IMR-90 (cell line): ENCODE data around the gene PLAA. TPM values are rescaled to one million over a fixed set of nuclear protein-coding genes. Genes with fewer than 3 reads are reported as not detected.

ENCODE experiments used
- ATAC-seq: fragments of 200-7000 bp; cut with Tn5 transposase; 2 replicates; pipeline ENCODE4 v1.9.1; 2020; ENCODE audit warnings: low read depth, mild to moderate bottlenecking, moderate library complexity
- BruUV-seq: library from RNA; stranded (reverse); fragments of 400-500 nt; replicated peaks from 2 replicates; lab custom pipeline; 2021; lab: Mats Ljungman, UMichigan
- CTCF ChIA-PET: fragments of 300-600 bp; formaldehyde crosslinking; extraction: SDS; loops from one replicate; lab custom pipeline; 2021; ENCODE audit warnings: antibody characterized with exemption; lab: Yijun Ruan, JAX
- POLR2A ChIA-PET: fragments of 300-600 bp; sonication (Branson Sonifier 250); formaldehyde crosslinking; loops from one replicate; lab custom pipeline; 2022; ENCODE audit warnings: antibody characterized with exemption; ENCODE audit not compliant: unreplicated experiment; lab: Charles Lee
- DNase-seq: peaks from one replicate; pipeline ENCODE4 v3.0.0; 2013
- H2AFZ ChIP-seq: replicated peaks from 2 replicates; pipeline ENCODE3; 2013; ENCODE audit warnings: low read length, mild to moderate bottlenecking; ENCODE audit not compliant: poor library complexity
- H2AK5ac ChIP-seq: 2 replicates; pipeline ENCODE4 v1.6.1; 2013; ENCODE audit warnings: low read depth, low read length, inconsistent platforms
- H2AK9ac ChIP-seq: replicated peaks from 2 replicates; pipeline ENCODE3; 2013; ENCODE audit warnings: mild to moderate bottlenecking, low read depth, low read length, moderate library complexity; ENCODE audit not compliant: poor library complexity
- H2BK120ac ChIP-seq: 2 replicates; pipeline ENCODE4 v1.6.1; 2013; ENCODE audit warnings: low read depth, low read length, inconsistent platforms
- H2BK15ac ChIP-seq: 3 replicates; pipeline ENCODE4 v1.6.1; 2013; ENCODE audit warnings: low read depth, low read length, inconsistent platforms
- H2BK20ac ChIP-seq: 2 replicates; pipeline ENCODE4 v1.6.1; 2013; ENCODE audit warnings: low read depth, mild to moderate bottlenecking, inconsistent platforms, low read length, moderate library complexity
- H2BK5ac ChIP-seq: 2 replicates; pipeline ENCODE4 v1.6.1; 2013; ENCODE audit warnings: mild to moderate bottlenecking, low read depth, low read length, inconsistent platforms; ENCODE audit not compliant: poor library complexity, severe bottlenecking
- H3K14ac ChIP-seq: replicated peaks from 2 replicates; pipeline ENCODE4 v1.6.1; 2013; ENCODE audit warnings: low read depth, low read length, inconsistent platforms
- H3K18ac ChIP-seq: 2 replicates; pipeline ENCODE4 v1.6.1; 2013; ENCODE audit warnings: low read depth, low read length, control low read depth
- H3K23ac ChIP-seq: 2 replicates; pipeline ENCODE4 v1.6.1; 2013; ENCODE audit warnings: low read depth, low read length, inconsistent platforms
- H3K27ac ChIP-seq: 2 replicates; pipeline ENCODE4 v1.5.1; 2013; ENCODE audit warnings: mild to moderate bottlenecking, control low read depth, low read length; ENCODE audit not compliant: insufficient read depth
- H3K27me3 ChIP-seq: 2 replicates; pipeline ENCODE4 v1.6.1; 2013; ENCODE audit warnings: low read length; ENCODE audit not compliant: control insufficient read depth, insufficient read depth
- H3K36me3 ChIP-seq: 2 replicates; pipeline ENCODE4 v1.6.1; 2013; ENCODE audit warnings: low read length, mixed read lengths; ENCODE audit not compliant: control insufficient read depth, insufficient read depth
- H3K4ac ChIP-seq: 2 replicates; pipeline ENCODE4 v1.6.1; 2013; ENCODE audit warnings: low read depth, low read length, inconsistent platforms
- H3K4me1 ChIP-seq: 2 replicates; pipeline ENCODE4 v1.6.1; 2013; ENCODE audit warnings: low read length, mixed read lengths; ENCODE audit not compliant: control insufficient read depth, insufficient read depth
- H3K4me2 ChIP-seq: 2 replicates; pipeline ENCODE4 v1.6.1; 2013; ENCODE audit warnings: low read depth, mild to moderate bottlenecking, control low read depth, low read length, moderate library complexity
- H3K4me3 ChIP-seq: 2 replicates; pipeline ENCODE4 v1.5.1; 2013; ENCODE audit warnings: low read depth, mild to moderate bottlenecking, control low read depth, low read length, moderate library complexity; ENCODE audit not compliant: insufficient read depth
- H3K56ac ChIP-seq: 2 replicates; pipeline ENCODE4 v1.6.1; 2013; ENCODE audit warnings: low read length, inconsistent platforms; ENCODE audit not compliant: insufficient read depth; ENCODE audit errors: extremely low read depth
- H3K79me1 ChIP-seq, 2 experiments: 2 replicates each; pipeline ENCODE4 v1.6.1; 2013; ENCODE audit warnings: low read length in 2 of 2, inconsistent platforms in 1 of 2, low read depth in 1 of 2
- H3K9ac ChIP-seq: 2 replicates; pipeline ENCODE4 v1.6.1; 2013; ENCODE audit warnings: low read depth, low read length, control low read depth
- H3K9me1 ChIP-seq: 2 replicates; pipeline ENCODE4 v1.6.1; 2013; ENCODE audit warnings: low read length, inconsistent platforms; ENCODE audit not compliant: insufficient read depth
- H3K9me3 ChIP-seq: 2 replicates; pipeline ENCODE4 v1.6.1; 2013; ENCODE audit warnings: low read length; ENCODE audit not compliant: control insufficient read depth, insufficient read depth
- H4K20me1 ChIP-seq: 2 replicates; pipeline ENCODE4 v1.6.1; 2013; ENCODE audit warnings: low read length, inconsistent platforms; ENCODE audit not compliant: insufficient read depth
- H4K5ac ChIP-seq: 2 replicates; pipeline ENCODE4 v1.6.1; 2013; ENCODE audit warnings: mild to moderate bottlenecking, low read depth, low read length, control low read depth
- H4K8ac ChIP-seq, 2 experiments: 2 replicates each; pipeline ENCODE4 v1.6.1; 2013; ENCODE audit warnings: low read depth in 2 of 2, low read length in 2 of 2, control low read depth in 1 of 2, inconsistent platforms in 1 of 2
- H4K91ac ChIP-seq: 2 replicates; pipeline ENCODE4 v1.6.1; 2013; ENCODE audit warnings: low read depth, low read length, inconsistent platforms; ENCODE audit not compliant: insufficient read depth
- CEBPB ChIP-seq: IDR thresholded peaks from 2 replicates; pipeline ENCODE4 v1.6.1; 2012; ENCODE audit warnings: low read depth, low read length, improper control_type of control experiment
- CHD1 ChIP-seq: IDR thresholded peaks from 2 replicates; pipeline ENCODE4 v1.6.1; 2012; ENCODE audit warnings: low read depth, low read length, improper control_type of control experiment
- MAFK ChIP-seq: IDR thresholded peaks from 2 replicates; pipeline ENCODE4 v1.6.1; 2012; ENCODE audit warnings: low read depth, low read length, improper control_type of control experiment
- POLR2A ChIP-seq: IDR thresholded peaks from 2 replicates; pipeline ENCODE4 v1.6.1; 2012; ENCODE audit warnings: mild to moderate bottlenecking, low read depth, low read length
- RCOR1 ChIP-seq: IDR thresholded peaks from 2 replicates; pipeline ENCODE4 v1.6.1; 2012; ENCODE audit warnings: mild to moderate bottlenecking, low read length, improper control_type of control experiment; ENCODE audit not compliant: insufficient replicate concordance
- RFX5 ChIP-seq: IDR thresholded peaks from 2 replicates; pipeline ENCODE4 v1.8.0; 2012; ENCODE audit warnings: low read depth, mild to moderate bottlenecking, low read length, moderate library complexity
- WGBS, 2 experiments: methylation state at CpG; one replicate each; pipeline versions ENCODE4 v1.1.5 to v1.1.7; 2013; ENCODE audit warnings: missing lambda C conversion rate in 2 of 2; ENCODE audit not compliant: insufficient read length in 1 of 2; ENCODE audit errors: extremely low coverage in 2 of 2; 5-methylcytosine and 5-hydroxymethylcytosine counted together
- dilution Hi-C: fragments of 300-500 bp; cut with HindIII; formaldehyde crosslinking; loops from one replicate; pipeline ENCODE4 v1.14.3; 2018; ENCODE audit warnings: low sequenced_read_pairs; ENCODE audit not compliant: unreplicated experiment
- in situ Hi-C: fragments of 300-500 bp; cut with MboI; formaldehyde crosslinking; loops from 3 replicates; pipeline ENCODE4 v1.14.3; 2019; ENCODE audit warnings: low sequenced_read_pairs, inconsistent platforms, mixed read lengths
- intact Hi-C: fragments of 100-400 bp; cut with micrococcal nuclease; formaldehyde crosslinking; loops from 2 replicates; pipeline ENCODE4 v1.10.0; 2022
- polyA plus RNA-seq, 3 experiments: library from polyadenylated mRNA; depleted of rRNA; stranded (reverse); fragments of >200 nt; gene quantifications; 2 replicates each; pipeline ENCODE4 v1.2.3, GENCODE V29; 2012; ENCODE audit warnings: low replicate concordance in 1 of 3
- total RNA-seq: library from RNA; depleted of rRNA; stranded (reverse); fragments of >200 nt; gene quantifications from 2 replicates; pipeline ENCODE4 v1.2.3, GENCODE V29; 2012
- TF ChIP-seq, protein P1 (sequence below): conservative IDR thresholded peaks from 2 replicates; pipeline ENCODE4 v1.5.1; 2012; ENCODE audit warnings: mild to moderate bottlenecking, low read depth, low read length, improper control_type of control experiment

Gene PLAA
- total and polyA plus RNA-seq, 2 of the 4 experiments (the other 2 are of a cell fraction), result 18.2 to 24.4 TPM

DNA sequence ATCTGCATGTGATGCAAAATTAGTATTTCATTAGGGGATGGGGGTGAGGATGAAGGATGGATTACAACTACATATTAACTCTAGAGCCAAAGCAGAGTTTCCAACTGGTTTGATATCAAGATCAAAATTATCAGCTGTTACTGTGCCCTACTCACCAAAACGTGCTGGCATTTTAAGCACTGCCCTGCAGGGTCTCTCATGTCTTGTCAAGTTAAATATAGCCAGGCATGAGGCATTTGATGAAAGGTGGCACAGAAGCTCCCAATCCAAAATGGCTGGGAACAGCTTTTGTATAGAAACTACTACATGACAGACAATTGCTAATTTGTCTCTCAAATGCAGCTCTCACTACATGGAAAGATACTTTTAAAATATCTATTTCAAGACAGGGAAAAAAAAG is 27.3 kb downstream of the PLAA start:
- H3K79me1 ChIP-seq, result peaks cover 0 to 13% of the 10 kb centered on the region in 2 experiments; a peak in 1 of 4 replicates
- H2BK120ac ChIP-seq, result no peak overlapping the region
- no peaks in the 10 kb centered on the region for H3K9me3 ChIP-seq
- H3K4me3 ChIP-seq, result no peak overlapping the region
- H2AFZ ChIP-seq, result no peak overlapping the region
- ATAC-seq (no peak), DNase-seq (no peak)
- no peak overlapping the region for H3K14ac ChIP-seq
- H4K91ac ChIP-seq, result no peak overlapping the region
- POLR2A ChIA-PET, result interaction anchor here (0.6 kb wide), 1 partner anchor 254 kb away, joined by 4 read pairs; no protein-coding TSS in a partner anchor
- intact Hi-C loops (no loop called here), dilution Hi-C loops (no loop called here), in situ Hi-C loops (no loop called here)
- H2AK9ac ChIP-seq, result no peak overlapping the region
- WGBS, 2 experiments, result 100% methylated on average over 1 of the region's 1 CpG; no CpG with 5 or more reads in 1 of the 2 experiments
- no peak overlapping the region for H3K4ac ChIP-seq
- H2BK5ac ChIP-seq, result no peak overlapping the region
- H4K20me1 ChIP-seq, result no peaks in the 10 kb centered on the region
- no peak overlapping the region for H2BK20ac ChIP-seq
- no peak for TF ChIP-seq POLR2A
- no peak for TF ChIP-seq MAFK
- no peak for TF ChIP-seq CHD1
- TF ChIP-seq, protein P1, sequence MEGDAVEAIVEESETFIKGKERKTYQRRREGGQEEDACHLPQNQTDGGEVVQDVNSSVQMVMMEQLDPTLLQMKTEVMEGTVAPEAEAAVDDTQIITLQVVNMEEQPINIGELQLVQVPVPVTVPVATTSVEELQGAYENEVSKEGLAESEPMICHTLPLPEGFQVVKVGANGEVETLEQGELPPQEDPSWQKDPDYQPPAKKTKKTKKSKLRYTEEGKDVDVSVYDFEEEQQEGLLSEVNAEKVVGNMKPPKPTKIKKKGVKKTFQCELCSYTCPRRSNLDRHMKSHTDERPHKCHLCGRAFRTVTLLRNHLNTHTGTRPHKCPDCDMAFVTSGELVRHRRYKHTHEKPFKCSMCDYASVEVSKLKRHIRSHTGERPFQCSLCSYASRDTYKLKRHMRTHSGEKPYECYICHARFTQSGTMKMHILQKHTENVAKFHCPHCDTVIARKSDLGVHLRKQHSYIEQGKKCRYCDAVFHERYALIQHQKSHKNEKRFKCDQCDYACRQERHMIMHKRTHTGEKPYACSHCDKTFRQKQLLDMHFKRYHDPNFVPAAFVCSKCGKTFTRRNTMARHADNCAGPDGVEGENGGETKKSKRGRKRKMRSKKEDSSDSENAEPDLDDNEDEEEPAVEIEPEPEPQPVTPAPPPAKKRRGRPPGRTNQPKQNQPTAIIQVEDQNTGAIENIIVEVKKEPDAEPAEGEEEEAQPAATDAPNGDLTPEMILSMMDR, result no peak
- no peak for TF ChIP-seq RCOR1
- no peak for TF ChIP-seq RFX5
- no peak for TF ChIP-seq CEBPB
- no peak overlapping the region for H3K27ac ChIP-seq
- H3K9ac ChIP-seq, result no peak overlapping the region
- no peaks in the 10 kb centered on the region for H3K9me1 ChIP-seq
- no peak overlapping the region for H3K18ac ChIP-seq
- H3K23ac ChIP-seq, result no peak overlapping the region
- H3K36me3 ChIP-seq, result peaks cover 31% of the 10 kb centered on the region
- BruUV-seq, result no TSS peak
- H4K5ac ChIP-seq, result no peak overlapping the region
- no peak overlapping the region for H3K56ac ChIP-seq
- H2AK5ac ChIP-seq, result no peak overlapping the region
- H3K4me1 ChIP-seq, result no peaks in the 10 kb centered on the region
- no peak overlapping the region for H2BK15ac ChIP-seq
- no peak overlapping the region for H4K8ac ChIP-seq
- H3K4me2 ChIP-seq, result no peak overlapping the region
- no peaks in the 10 kb centered on the region for H3K27me3 ChIP-seq
- CTCF ChIA-PET, result no interaction called here
